Hepatocyte (in vitro differentiated cells): ENCODE data around the gene QRICH1.

ENCODE experiments used
- EZH2 ChIP-seq: fragments of 200-600 bp; sonication (generic); IDR thresholded peaks from 2 replicates; pipeline ENCODE4 v1.6.1; 2016; ENCODE audit warnings: antibody characterized with exemption, mild to moderate bottlenecking, borderline replicate concordance
- EZH2phosphoT487 ChIP-seq: fragments of 200-600 bp; sonication (generic); IDR thresholded peaks from one replicate; pipeline ENCODE4 v1.6.1; 2018; ENCODE audit warnings: antibody characterized with exemption, mild to moderate bottlenecking, low read depth, moderate library complexity; ENCODE audit not compliant: unreplicated experiment, severe bottlenecking
- TF ChIP-seq, protein P1 (sequence below): fragments of 200-600 bp; sonication (generic); IDR thresholded peaks from 2 replicates; pipeline ENCODE4 v1.5.1; 2016; ENCODE audit warnings: antibody characterized with exemption, mild to moderate bottlenecking; ENCODE audit not compliant: poor library complexity

DNA sequence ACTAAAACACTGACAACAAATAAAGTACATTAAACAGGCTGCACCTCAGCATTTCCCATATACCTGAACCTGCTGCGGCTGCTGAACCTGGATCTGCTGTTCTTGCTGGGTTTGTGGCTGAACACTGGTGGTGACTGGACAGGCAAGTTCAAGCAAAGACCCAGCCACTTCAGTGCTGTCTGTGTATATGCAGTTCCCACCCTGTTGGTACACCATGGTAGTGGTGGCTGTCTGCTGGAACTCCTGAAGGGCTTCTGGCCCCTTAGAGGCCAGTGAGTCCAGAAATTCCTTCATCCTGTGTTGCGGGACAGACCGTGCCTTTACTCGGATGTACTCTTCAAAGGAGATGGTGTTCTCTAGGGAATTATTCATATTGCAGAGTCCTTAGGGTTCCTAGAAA is 17.2 kb downstream of the QRICH1 start:
- TF ChIP-seq, protein P1, sequence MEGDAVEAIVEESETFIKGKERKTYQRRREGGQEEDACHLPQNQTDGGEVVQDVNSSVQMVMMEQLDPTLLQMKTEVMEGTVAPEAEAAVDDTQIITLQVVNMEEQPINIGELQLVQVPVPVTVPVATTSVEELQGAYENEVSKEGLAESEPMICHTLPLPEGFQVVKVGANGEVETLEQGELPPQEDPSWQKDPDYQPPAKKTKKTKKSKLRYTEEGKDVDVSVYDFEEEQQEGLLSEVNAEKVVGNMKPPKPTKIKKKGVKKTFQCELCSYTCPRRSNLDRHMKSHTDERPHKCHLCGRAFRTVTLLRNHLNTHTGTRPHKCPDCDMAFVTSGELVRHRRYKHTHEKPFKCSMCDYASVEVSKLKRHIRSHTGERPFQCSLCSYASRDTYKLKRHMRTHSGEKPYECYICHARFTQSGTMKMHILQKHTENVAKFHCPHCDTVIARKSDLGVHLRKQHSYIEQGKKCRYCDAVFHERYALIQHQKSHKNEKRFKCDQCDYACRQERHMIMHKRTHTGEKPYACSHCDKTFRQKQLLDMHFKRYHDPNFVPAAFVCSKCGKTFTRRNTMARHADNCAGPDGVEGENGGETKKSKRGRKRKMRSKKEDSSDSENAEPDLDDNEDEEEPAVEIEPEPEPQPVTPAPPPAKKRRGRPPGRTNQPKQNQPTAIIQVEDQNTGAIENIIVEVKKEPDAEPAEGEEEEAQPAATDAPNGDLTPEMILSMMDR, result no peak
- no peak for TF ChIP-seq EZH2
- TF ChIP-seq EZH2phosphoT487, result no peak
